ENCODE results near the gene SS18L1. TPM values are rescaled to one million over a fixed set of nuclear protein-coding genes. Genes with fewer than 3 reads are reported as not detected.

Gene SS18L1
- total RNA-seq, 1 experiment from 2014 or later: 28.1 TPM

- Histone ChIP-seq H3K9me3 (ENCODE audit: control insufficient read depth in 1 of 2, insufficient read depth in 1 of 2, low read depth in 1 of 2, low read length in 2 of 2) (no peaks in the 10 kb centered on the region), H3K4me3 (replicated peaks in 1 of 2; ENCODE audit: low read depth in 1 of 2, low read length in 2 of 2) (no peak overlapping the region), H3K27me3 (ENCODE audit: insufficient read depth, low read length) (no peaks in the 10 kb centered on the region), H3K9ac (ENCODE audit: low read length) (no peak overlapping the region), H3K9me2 (ENCODE audit: insufficient read depth) (no peaks in the 10 kb centered on the region), H3K4me1 (ENCODE audit: control insufficient read depth in 1 of 2, insufficient read depth in 2 of 2, low read length in 2 of 2) (no peaks in the 10 kb centered on the region), H3K79me2 (ENCODE audit: insufficient read depth, low read length) (no peaks in the 10 kb centered on the region), H4K20me1 (ENCODE audit: insufficient read depth) (no peaks in the 10 kb centered on the region), H3K36me3 (ENCODE audit: control insufficient read depth in 1 of 2, insufficient read depth in 2 of 2, low read length in 2 of 2) (peaks cover 8 to 26% of the 10 kb centered on the region in 2 experiments; a peak in 3 of 4 replicates), H3K4me2 (ENCODE audit: low read length) (no peak overlapping the region), H3K27ac (ENCODE audit: low read depth, low read length) (no peak overlapping the region; the same call in 1 of the 2 replicates), H2AFZ (ENCODE audit: low read depth, low read length, poor library complexity, severe bottlenecking) (no peak overlapping the region)
- intact Hi-C loops (cut with micrococcal nuclease): no loop called here
- POLR2A ChIA-PET: no interaction called here
- BruUV-seq (replicated peaks): no TSS peak
- DNase-seq (ENCODE audit: low read depth, low spot score): no peak
- no peak for ATAC-seq
- no peak for TF ChIP-seq EZH2phosphoT487 (IDR thresholded peaks at IDR 0.05; ENCODE audit: borderline replicate concordance)
- CTCF ChIA-PET: no interaction called here
- RAD21 ChIA-PET (ENCODE audit: low non-redundant PET in 1 of 2, low total read pairs in 2 of 2, uncharacterized antibody in 2 of 2, unreplicated experiment in 2 of 2): no interaction called here
Measured at GRCh38 chr20:62168890-62169435, 25.4 kb downstream of the SS18L1 start.

GRCh38 chr20:62170536-62170935 lies 27.0 kb downstream of the SS18L1 start:
- BruUV-seq (replicated peaks): no TSS peak
- Histone ChIP-seq H3K36me3 (ENCODE audit: control insufficient read depth in 1 of 2, insufficient read depth in 2 of 2, low read length in 2 of 2) (peaks cover 2 to 17% of the 10 kb centered on the region in 2 experiments; a peak in 3 of 4 replicates), H3K79me2 (ENCODE audit: insufficient read depth, low read length) (no peaks in the 10 kb centered on the region), H3K4me1 (ENCODE audit: control insufficient read depth in 1 of 2, insufficient read depth in 2 of 2, low read length in 2 of 2) (no peaks in the 10 kb centered on the region), H3K4me3 (replicated peaks in 1 of 2; ENCODE audit: low read depth in 1 of 2, low read length in 2 of 2) (no peak overlapping the region), H3K27ac (ENCODE audit: low read depth, low read length) (no peak overlapping the region), H4K20me1 (ENCODE audit: insufficient read depth) (no peaks in the 10 kb centered on the region), H2AFZ (ENCODE audit: low read depth, low read length, poor library complexity, severe bottlenecking) (no peak overlapping the region), H3K4me2 (ENCODE audit: low read length) (no peak overlapping the region), H3K9ac (ENCODE audit: low read length) (no peak overlapping the region), H3K9me2 (ENCODE audit: insufficient read depth) (no peaks in the 10 kb centered on the region), H3K9me3 (ENCODE audit: control insufficient read depth in 1 of 2, insufficient read depth in 1 of 2, low read depth in 1 of 2, low read length in 2 of 2) (no peaks in the 10 kb centered on the region), H3K27me3 (ENCODE audit: insufficient read depth, low read length) (no peaks in the 10 kb centered on the region)
- DNase-seq (ENCODE audit: low read depth, low spot score): no peak
- intact Hi-C loops (cut with micrococcal nuclease): no loop called here
- ChIA-PET CTCF (no interaction called here), RAD21 (ENCODE audit: low non-redundant PET in 1 of 2, low total read pairs in 2 of 2, uncharacterized antibody in 2 of 2, unreplicated experiment in 2 of 2) (no interaction called here), POLR2A (no interaction called here)
- no peak for ATAC-seq
- TF ChIP-seq SP1 (IDR thresholded peaks at IDR 0.05; ENCODE audit: low read depth) (no peak), FOSL1 (IDR thresholded peaks at IDR 0.05; ENCODE audit: low read depth) (no peak), RAD21 (IDR thresholded peaks at IDR 0.05; ENCODE audit: low read depth) (no peak), TCF7L2 (IDR thresholded peaks at IDR 0.05; ENCODE audit: borderline replicate concordance, extremely low read depth, insufficient read depth, insufficient read length) (no peak), EGR1 (IDR thresholded peaks at IDR 0.05; ENCODE audit: low read depth) (no peak), ZFX (IDR thresholded peaks at IDR 0.05) (no peak), POLR2AphosphoS5 (IDR thresholded peaks at IDR 0.05; ENCODE audit: low read depth, low read length) (no peak), CBX3 (IDR thresholded peaks at IDR 0.05; ENCODE audit: low read depth) (no peak), JUND (IDR thresholded peaks at IDR 0.05) (no peak), ZBTB33 (IDR thresholded peaks at IDR 0.05; ENCODE audit: extremely low read depth, insufficient replicate concordance, low read length) (no peak), POLR2A (IDR thresholded peaks at IDR 0.05; ENCODE audit: borderline replicate concordance, extremely low read depth, insufficient read depth, insufficient read length) (no peak), EZH2phosphoT487 (IDR thresholded peaks at IDR 0.05; ENCODE audit: borderline replicate concordance) (no peak), SIN3A (IDR thresholded peaks at IDR 0.05; ENCODE audit: low read depth) (no peak), REST (IDR thresholded peaks at IDR 0.05; ENCODE audit: low read depth) (no peak), EZH2 (IDR thresholded peaks at IDR 0.05) (no peak)

All from HCT116 (cell line).